ENCODE data around the gene STAM. TPM values are rescaled to one million over a fixed set of nuclear protein-coding genes. Genes with fewer than 3 reads are reported as not detected.

The STAM gene
- total and polyA plus RNA-seq, 9 of the 15 experiments (the other 6 are each of a cell fraction or from before 2014, with no cell fraction given) = 13.8 to 33.5 (median 26.4) TPM

DNA sequence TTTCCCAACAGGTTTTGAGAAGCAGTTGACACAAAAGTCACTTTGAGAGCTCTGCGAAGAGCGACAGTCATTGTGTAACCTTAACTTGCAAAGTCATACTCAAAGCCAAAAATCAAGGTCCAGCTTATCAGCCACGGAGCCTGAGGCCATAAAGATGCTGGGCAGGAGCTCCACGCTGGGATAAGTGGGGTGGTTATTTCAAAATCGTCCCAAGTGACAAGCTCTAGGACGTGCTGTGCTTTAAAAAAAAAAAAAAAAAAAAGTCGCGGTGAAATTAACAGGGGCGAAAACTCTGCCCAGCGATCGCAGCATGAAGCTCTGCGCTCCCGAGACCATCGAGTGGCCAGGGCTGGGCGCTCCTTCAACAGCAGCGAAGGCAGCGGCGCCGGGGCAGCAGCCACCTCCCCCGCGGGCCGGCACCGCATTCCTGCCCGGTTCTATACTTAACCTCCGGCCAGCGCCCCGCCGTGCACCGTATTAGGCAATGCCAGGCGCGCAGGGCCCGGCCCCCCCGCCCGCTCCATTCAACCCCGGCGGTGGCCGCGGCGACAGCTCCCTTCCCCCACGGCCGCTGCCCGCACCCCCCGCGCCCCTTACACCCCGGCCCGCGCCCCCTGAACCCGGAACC lies 27.4 kb upstream of the STAM start (continued):
- no peak for TF ChIP-seq ZSCAN29 (IDR thresholded peaks at IDR 0.05)
- no peak; the same call in 1 of the 2 replicates for TF ChIP-seq NCOR1 (IDR thresholded peaks at IDR 0.05)
- no peak for TF ChIP-seq DDX20 (tag; IDR thresholded peaks at IDR 0.05; ENCODE audit: low read depth)
- TF ChIP-seq KDM2B (CRISPR knock-in tag; IDR thresholded peaks at IDR 0.05) = 0 out of 2 replicates have a peak, but pooled peaks have one; percentile 59
- no peak for TF ChIP-seq PML (IDR thresholded peaks at IDR 0.05; ENCODE audit: low read length)
- TF ChIP-seq CSDE1 (IDR thresholded peaks at IDR 0.05) = no peak
- no peak for TF ChIP-seq HNRNPUL1 (IDR thresholded peaks at IDR 0.05; ENCODE audit: low read length)
- peak in 1 of 2 experiments; percentile 43; a peak in 1 of 3 replicates for TF ChIP-seq CBX3 (IDR thresholded peaks at IDR 0.05; ENCODE audit: borderline replicate concordance in 1 of 2, low read length in 2 of 2)
- no peak for TF ChIP-seq ZNF134 (CRISPR knock-in tag; conservative IDR thresholded peaks at IDR 0.05)
- TF ChIP-seq E2F6 (IDR thresholded peaks at IDR 0.05; ENCODE audit: borderline replicate concordance in 1 of 2, extremely low read depth in 1 of 2, insufficient read depth in 1 of 2, insufficient read length in 1 of 2, low read depth in 1 of 2, low read length in 1 of 2, poor library complexity in 1 of 2, severe bottlenecking in 1 of 2) = no peak
- TF ChIP-seq CEBPG (CRISPR knock-in tag; IDR thresholded peaks at IDR 0.05) = no peak
- peak; percentile 56 to 67 for TF ChIP-seq CEBPG (tag; conservative IDR thresholded peaks at IDR 0.05 in 1 of 2, IDR thresholded peaks at IDR 0.05 in 1 of 2)
- TF ChIP-seq SRSF1 (IDR thresholded peaks at IDR 0.05; ENCODE audit: low read depth, low read length) = no peak
- TF ChIP-seq MECOM (CRISPR knock-in tag; IDR thresholded peaks at IDR 0.05) = no peak
- TF ChIP-seq ATF3 (IDR thresholded peaks at IDR 0.05) = 0 out of 2 replicates have a peak, but pooled peaks have one; percentile 34
- no peak for TF ChIP-seq ATF3 (CRISPR knock-in tag; conservative IDR thresholded peaks at IDR 0.05)
- no peak for TF ChIP-seq NR2F6 (CRISPR knock-in tag; IDR thresholded peaks at IDR 0.05)
- no peak for TF ChIP-seq SMC3 (conservative IDR thresholded peaks at IDR 0.05; ENCODE audit: insufficient read depth, low read depth, low read length)
- TF ChIP-seq ZNF766 (CRISPR knock-in tag; conservative IDR thresholded peaks at IDR 0.05) = no peak
- TF ChIP-seq NRF1 (conservative IDR thresholded peaks at IDR 0.05 in 1 of 2, IDR thresholded peaks at IDR 0.05 in 1 of 2) = no peak
- no peak for TF ChIP-seq MCM5 (IDR thresholded peaks at IDR 0.05; ENCODE audit: low read depth)
- no peak for TF ChIP-seq ZNF282 (CRISPR knock-in tag; IDR thresholded peaks at IDR 0.05)
- no peak for TF ChIP-seq RBM34 (IDR thresholded peaks at IDR 0.05; ENCODE audit: borderline replicate concordance, insufficient read depth, low read length)
- no peak for TF ChIP-seq DIDO1 (tag; IDR thresholded peaks at IDR 0.05; ENCODE audit: low read depth)
- no peak for TF ChIP-seq JUNB (CRISPR knock-in tag; conservative IDR thresholded peaks at IDR 0.05)
- no peak for TF ChIP-seq ZBTB43 (CRISPR knock-in tag; IDR thresholded peaks at IDR 0.05)
- TF ChIP-seq MYNN (IDR thresholded peaks at IDR 0.05) = no peak
- TF ChIP-seq MYNN (CRISPR knock-in tag; IDR thresholded peaks at IDR 0.05) = no peak
- TF ChIP-seq RCOR1 (IDR thresholded peaks at IDR 0.05; ENCODE audit: borderline replicate concordance in 1 of 2, low read depth in 2 of 2, low read length in 2 of 2) = peak; percentile 88 to 99
